IPS DF 6.9 (cell line): ENCODE measurements around the gene DENND5A.

ENCODE experiments used
- DNase-seq: peaks from one replicate; pipeline ENCODE4 v3.0.0-alpha.2; 2013; ENCODE audit warnings: low read depth, low spot score
- H3K27ac ChIP-seq: one replicate; pipeline ENCODE4 v1.5.1; 2013; ENCODE audit warnings: low read length, control low read depth
- H3K27me3 ChIP-seq: 2 replicates; pipeline ENCODE4 v1.6.1; 2013; ENCODE audit warnings: mild to moderate bottlenecking, low read length; ENCODE audit not compliant: control insufficient read depth, insufficient read depth
- H3K36me3 ChIP-seq: 2 replicates; pipeline ENCODE4 v1.6.1; 2013; ENCODE audit warnings: low read length; ENCODE audit not compliant: control insufficient read depth, insufficient read depth
- H3K4me1 ChIP-seq: 2 replicates; pipeline ENCODE4 v1.6.1; 2013; ENCODE audit warnings: low read length; ENCODE audit not compliant: control insufficient read depth, insufficient read depth
- H3K4me3 ChIP-seq: 2 replicates; pipeline ENCODE4 v1.5.1; 2013; ENCODE audit warnings: mild to moderate bottlenecking, low read length
- H3K9me3 ChIP-seq: 2 replicates; pipeline ENCODE4 v1.6.1; 2013; ENCODE audit warnings: low read length, inconsistent platforms; ENCODE audit not compliant: control insufficient read depth, insufficient read depth
- WGBS: extraction: QIAGEN DNeasy Blood & Tissue Kit; methylation state at CpG from one replicate; pipeline ENCODE4 v1.1.7; 2013; ENCODE audit warnings: mixed read lengths, missing lambda C conversion rate; ENCODE audit not compliant: insufficient read length, insufficient coverage; 5-methylcytosine and 5-hydroxymethylcytosine counted together

DENND5A gene

GRCh38 chr11:9280655-9281301 is 15.6 kb upstream of the DENND5A start:
- Histone ChIP-seq H3K36me3 (peaks cover 2% of the 10 kb centered on the region; the same call in 1 of the 2 replicates), H3K27me3 (no peaks in the 10 kb centered on the region), H3K9me3 (no peaks in the 10 kb centered on the region), H3K27ac (no peak overlapping the region), H3K4me1 (no peaks in the 10 kb centered on the region), H3K4me3 (no peak overlapping the region)
- no peak for DNase-seq
- WGBS = no CpG with 5 or more reads among the region's 4 CpGs

- peaks cover 2% of the 10 kb centered on the region; the same call in 1 of the 2 replicates for H3K36me3 ChIP-seq
- no peak for DNase-seq
- WGBS = no CpG with 5 or more reads among the region's 8 CpGs
Measured at GRCh38 chr11:9277176-9277575, 12.0 kb upstream of the DENND5A start.

GRCh38 chr11:9276571-9276970 is 11.4 kb upstream of the DENND5A start:
- no peak overlapping the region for H3K27ac ChIP-seq
- no peaks in the 10 kb centered on the region for H3K9me3 ChIP-seq
- H3K36me3 ChIP-seq = peaks cover 2% of the 10 kb centered on the region; the same call in 1 of the 2 replicates
- DNase-seq = no peak
- no CpG with 5 or more reads among the region's 3 CpGs for WGBS
- H3K4me3 ChIP-seq = no peak overlapping the region
- H3K27me3 ChIP-seq = no peaks in the 10 kb centered on the region
- no peaks in the 10 kb centered on the region for H3K4me1 ChIP-seq

More at GRCh38 chr11:9277176-9277575, 12.0 kb upstream of the DENND5A start:
- no peaks in the 10 kb centered on the region for H3K4me1 ChIP-seq
- H3K9me3 ChIP-seq = no peaks in the 10 kb centered on the region
- H3K27ac ChIP-seq = no peak overlapping the region
- no peaks in the 10 kb centered on the region for H3K27me3 ChIP-seq
- no peak overlapping the region for H3K4me3 ChIP-seq

GRCh38 chr11:9274499-9275258 is 9.5 kb upstream of the DENND5A start:
- no peak for DNase-seq
- H3K27ac ChIP-seq = no peak overlapping the region
- no peaks in the 10 kb centered on the region for H3K4me1 ChIP-seq
- H3K4me3 ChIP-seq = no peak overlapping the region
- no CpG with 5 or more reads among the region's 8 CpGs for WGBS
- H3K27me3 ChIP-seq = no peaks in the 10 kb centered on the region
- no peaks in the 10 kb centered on the region for H3K36me3 ChIP-seq
- H3K9me3 ChIP-seq = no peaks in the 10 kb centered on the region

- no peaks in the 10 kb centered on the region for H3K4me1 ChIP-seq
- WGBS = no CpG with 5 or more reads among the region's 15 CpGs
- no peak overlapping the region for H3K4me3 ChIP-seq
- no peak for DNase-seq
- no peak overlapping the region for H3K27ac ChIP-seq
- H3K27me3 ChIP-seq = no peaks in the 10 kb centered on the region
- H3K9me3 ChIP-seq = no peaks in the 10 kb centered on the region
- H3K36me3 ChIP-seq = no peaks in the 10 kb centered on the region
Measured at GRCh38 chr11:9273376-9274336, 8.5 kb upstream of the DENND5A start.

- H3K9me3 ChIP-seq = no peaks in the 10 kb centered on the region
- WGBS = no CpG with 5 or more reads among the region's 2 CpGs
- no peaks in the 10 kb centered on the region for H3K27me3 ChIP-seq
- H3K4me1 ChIP-seq = no peaks in the 10 kb centered on the region
- no peak overlapping the region for H3K4me3 ChIP-seq
- H3K27ac ChIP-seq = no peak overlapping the region
- DNase-seq = no peak
- no peaks in the 10 kb centered on the region for H3K36me3 ChIP-seq
Measured at GRCh38 chr11:9269492-9270013, 4.4 kb upstream of the DENND5A start.

GRCh38 chr11:9267680-9268079 is 2.5 kb upstream of the DENND5A start:
- WGBS = no CpG with 5 or more reads among the region's 4 CpGs
- Histone ChIP-seq H3K4me3 (no peak overlapping the region), H3K27me3 (no peaks in the 10 kb centered on the region), H3K4me1 (no peaks in the 10 kb centered on the region), H3K27ac (no peak overlapping the region), H3K9me3 (no peaks in the 10 kb centered on the region), H3K36me3 (no peaks in the 10 kb centered on the region)
- DNase-seq = no peak

GRCh38 chr11:9266926-9267325 is 1.8 kb upstream of the DENND5A start:
- no peaks in the 10 kb centered on the region for H3K36me3 ChIP-seq
- no peaks in the 10 kb centered on the region for H3K4me1 ChIP-seq
- DNase-seq = no peak
- H3K9me3 ChIP-seq = no peaks in the 10 kb centered on the region
- H3K4me3 ChIP-seq = no peak overlapping the region
- H3K27ac ChIP-seq = no peak overlapping the region
- WGBS = no CpG with 5 or more reads among the region's 8 CpGs
- H3K27me3 ChIP-seq = no peaks in the 10 kb centered on the region

GRCh38 chr11:9266132-9266736 is 1.1 kb upstream of the DENND5A start:
- H3K4me1 ChIP-seq = no peaks in the 10 kb centered on the region
- H3K9me3 ChIP-seq = no peaks in the 10 kb centered on the region
- no peaks in the 10 kb centered on the region for H3K36me3 ChIP-seq
- H3K27me3 ChIP-seq = no peaks in the 10 kb centered on the region
- no peak for DNase-seq
- no peak overlapping the region for H3K27ac ChIP-seq
- no peak overlapping the region for H3K4me3 ChIP-seq
- WGBS = no CpG with 5 or more reads among the region's 13 CpGs
